HG02981 (cell line): Measurements from ENCODE around the gene USP12.
A peak's percentile ranks its signal among the peaks of the same experiment; 100 is the strongest.
"Not testable (repeated sequence)": the region's sequence is repeated elsewhere in the genome, so short reads cannot be mapped to it uniquely, and the experiment has no call there.

Experiments used
- ATAC-seq: cut with Tn5 transposase; IDR thresholded peaks from one replicate; pipeline ENCODE4 v1.9.1; 2021; ENCODE audit warnings: mild to moderate bottlenecking, moderate library complexity; ENCODE audit not compliant: unreplicated experiment

The USP12 gene, protein sequence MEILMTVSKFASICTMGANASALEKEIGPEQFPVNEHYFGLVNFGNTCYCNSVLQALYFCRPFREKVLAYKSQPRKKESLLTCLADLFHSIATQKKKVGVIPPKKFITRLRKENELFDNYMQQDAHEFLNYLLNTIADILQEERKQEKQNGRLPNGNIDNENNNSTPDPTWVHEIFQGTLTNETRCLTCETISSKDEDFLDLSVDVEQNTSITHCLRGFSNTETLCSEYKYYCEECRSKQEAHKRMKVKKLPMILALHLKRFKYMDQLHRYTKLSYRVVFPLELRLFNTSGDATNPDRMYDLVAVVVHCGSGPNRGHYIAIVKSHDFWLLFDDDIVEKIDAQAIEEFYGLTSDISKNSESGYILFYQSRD

DNA sequence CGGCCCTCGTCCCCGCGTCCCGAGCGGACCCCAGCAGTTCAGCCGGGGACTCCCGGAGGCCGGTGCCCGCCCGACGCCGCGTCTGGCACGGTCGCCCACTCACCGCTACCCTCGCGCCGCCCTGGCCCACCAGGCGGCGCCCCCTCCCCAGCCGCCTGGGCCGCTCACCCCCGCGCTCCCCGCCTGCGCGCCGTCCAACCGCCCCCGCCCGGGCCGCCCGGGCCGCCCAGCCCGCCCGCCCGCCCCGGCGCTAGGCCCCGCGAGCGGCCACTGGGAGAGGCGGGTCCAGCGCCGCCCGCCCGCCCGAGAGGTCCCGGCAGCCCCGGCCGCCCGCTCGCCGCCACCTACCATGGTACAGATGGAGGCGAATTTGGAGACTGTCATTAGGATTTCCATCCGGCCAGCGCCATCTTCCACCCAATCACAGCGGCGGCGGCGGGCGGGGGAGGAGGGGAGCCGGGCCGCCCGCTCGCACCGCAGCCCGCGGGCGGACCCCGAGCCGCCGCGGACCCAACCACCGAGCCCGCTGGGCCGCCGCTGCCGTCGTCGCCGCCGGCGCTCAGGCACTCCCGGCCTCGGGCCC lies at the start of gene USP12:
Gene USP12, minus strand, starts transcription at position 568 of the 583 bp plus-strand sequence. Its CDS starts 172 bp downstream, at position 396.
- ATAC-seq = peak; percentile 20

DNA sequence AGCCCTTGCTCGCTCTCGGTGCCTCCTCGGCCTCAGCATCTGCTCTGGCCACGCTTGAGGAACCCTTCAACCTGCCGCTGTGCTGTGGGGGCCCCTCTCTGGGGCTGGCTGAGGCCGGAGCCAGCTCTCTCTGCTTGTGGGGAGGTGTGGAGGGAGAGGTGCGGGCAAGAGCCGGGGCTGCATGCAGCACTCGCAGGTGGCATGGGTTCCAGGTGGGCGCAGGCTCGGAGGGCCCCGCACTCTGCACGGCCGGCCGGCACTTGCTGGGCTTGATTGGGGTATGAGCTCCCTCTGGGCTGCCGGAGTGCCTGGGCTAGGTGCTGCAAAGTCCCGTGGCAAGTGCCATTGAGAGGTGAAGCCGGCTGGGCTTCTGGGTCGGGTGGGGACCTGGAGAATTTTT lies 48.0 kb upstream of the USP12 start:
- no peak for ATAC-seq

DNA sequence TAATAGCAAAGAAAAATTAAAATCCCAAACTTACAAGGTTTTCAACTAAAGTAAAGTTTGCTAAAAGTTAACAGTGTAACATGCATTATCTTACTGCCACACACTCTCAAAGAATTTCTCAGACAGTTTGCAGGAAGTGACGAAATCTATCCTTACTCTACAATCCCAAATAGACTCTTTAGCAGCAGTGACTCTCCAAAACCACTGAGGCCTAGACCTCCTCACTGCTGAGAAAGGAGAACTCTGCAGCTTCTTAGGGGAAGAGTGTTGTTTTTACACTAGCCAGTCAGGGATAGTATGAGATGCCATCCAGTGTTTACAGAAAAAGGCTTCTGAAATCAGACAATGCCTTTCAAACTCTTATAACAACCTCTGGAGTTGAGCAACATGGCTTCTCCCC lies 47.2 kb upstream of the USP12 start:
- not testable (repeated sequence) for ATAC-seq

DNA sequence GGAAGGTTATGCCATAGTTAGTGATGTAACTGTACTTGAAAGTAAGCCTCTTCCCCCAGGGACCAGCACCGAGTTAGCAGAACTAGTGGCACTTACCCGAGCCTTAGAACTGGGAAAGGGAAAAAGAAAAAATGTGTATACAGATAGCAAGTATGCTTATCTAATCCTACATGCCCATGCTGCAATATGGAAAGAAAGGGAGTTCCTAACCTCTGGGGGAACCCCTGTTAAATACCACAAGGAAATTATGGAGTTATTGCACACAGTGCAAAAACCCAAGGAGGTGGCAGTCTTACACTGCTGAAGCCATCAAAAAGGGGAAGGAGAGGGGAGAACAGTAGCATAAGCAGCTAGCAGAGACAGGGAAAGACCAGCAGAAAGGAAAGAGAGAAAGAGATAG lies 46.2 kb upstream of the USP12 start:
- not testable (repeated sequence) for ATAC-seq

DNA sequence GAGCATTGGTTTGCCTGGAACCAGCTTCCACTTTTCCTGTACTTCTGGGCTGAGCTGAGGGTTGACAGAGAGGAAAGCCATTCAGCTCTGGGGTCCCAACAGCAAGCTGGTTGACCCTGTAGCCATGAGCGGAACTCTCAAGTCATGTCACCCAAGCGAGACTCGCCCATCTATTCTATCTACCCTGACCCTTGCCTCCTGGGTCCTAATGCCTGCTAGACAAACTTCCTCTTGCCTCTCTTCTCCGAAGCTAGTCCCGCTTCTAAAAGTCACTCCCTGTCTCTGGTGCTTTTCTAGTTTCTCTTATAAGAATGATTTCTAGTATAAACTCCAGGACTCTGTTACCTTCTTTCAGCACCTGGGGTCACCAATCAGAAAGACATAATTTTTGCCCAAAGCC lies 41.8 kb upstream of the USP12 start:
- ATAC-seq = not testable (repeated sequence)

DNA sequence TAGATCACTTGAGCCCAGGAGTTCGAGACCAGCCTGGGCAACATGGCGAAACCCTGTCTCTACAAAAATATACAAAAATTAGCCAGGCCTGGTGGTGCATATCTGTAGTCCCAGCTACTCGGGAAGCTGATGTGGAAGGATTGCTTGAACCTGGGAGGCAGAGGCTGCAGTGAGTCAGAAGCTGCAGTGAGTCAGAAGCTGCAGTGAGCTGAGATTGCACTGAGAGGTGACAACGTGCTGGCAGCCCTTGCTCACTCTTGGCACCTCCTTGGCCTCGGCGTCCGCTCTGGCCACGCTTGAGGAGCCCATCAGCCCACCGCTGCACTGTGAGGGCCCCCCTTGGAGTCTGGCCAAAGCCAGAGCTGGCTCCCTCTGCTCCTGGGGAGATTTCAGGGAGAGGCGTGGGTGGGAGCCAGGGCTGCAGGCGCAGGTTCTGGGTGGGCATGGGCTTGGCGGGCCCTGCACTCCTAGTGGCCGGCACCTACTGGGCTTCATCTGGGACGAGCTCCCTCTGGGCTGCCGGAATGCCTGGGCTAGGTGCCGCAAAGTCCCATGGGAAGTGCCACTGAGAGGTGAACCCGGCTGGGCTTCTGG lies 40.3 kb upstream of the USP12 start:
- no peak for ATAC-seq

DNA sequence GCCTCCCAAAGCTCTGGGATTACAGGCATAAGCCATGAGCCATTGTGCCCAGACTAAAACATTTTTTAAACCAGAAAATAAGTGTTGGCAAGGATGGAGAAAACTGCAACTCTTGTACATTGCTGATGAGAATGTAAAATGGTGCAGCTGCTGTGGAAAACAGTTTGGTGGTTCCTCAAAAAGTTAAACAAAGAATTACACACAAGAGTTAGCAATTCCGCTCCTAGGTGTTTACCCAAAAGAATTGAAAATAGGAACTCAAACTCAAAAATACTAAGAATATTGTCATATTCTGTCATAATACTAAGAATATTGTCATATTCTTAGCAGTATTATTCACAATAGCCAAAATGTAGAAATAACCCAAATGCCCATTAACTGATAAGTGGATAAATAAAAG lies 39.7 kb upstream of the USP12 start:
- no peak for ATAC-seq

DNA sequence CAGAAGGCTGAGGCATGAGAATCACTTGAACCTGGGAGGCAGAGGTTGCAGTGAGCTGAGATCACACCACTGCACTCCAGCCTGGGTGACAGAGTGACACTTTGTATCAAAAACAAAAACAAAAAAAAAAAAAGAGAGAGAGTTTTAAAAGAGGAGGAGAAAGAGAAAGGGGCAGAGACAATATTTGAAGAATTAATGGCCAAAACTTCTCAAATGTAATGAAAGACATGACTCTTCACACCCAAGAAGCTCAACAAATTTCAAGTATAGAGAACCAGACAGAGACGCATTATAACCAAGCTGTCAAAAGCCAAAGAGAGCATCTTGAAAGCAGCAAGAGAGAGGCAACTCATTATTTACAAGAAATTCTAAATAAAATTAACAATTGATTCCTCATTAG lies 36.9 kb upstream of the USP12 start:
- no peak for ATAC-seq

DNA sequence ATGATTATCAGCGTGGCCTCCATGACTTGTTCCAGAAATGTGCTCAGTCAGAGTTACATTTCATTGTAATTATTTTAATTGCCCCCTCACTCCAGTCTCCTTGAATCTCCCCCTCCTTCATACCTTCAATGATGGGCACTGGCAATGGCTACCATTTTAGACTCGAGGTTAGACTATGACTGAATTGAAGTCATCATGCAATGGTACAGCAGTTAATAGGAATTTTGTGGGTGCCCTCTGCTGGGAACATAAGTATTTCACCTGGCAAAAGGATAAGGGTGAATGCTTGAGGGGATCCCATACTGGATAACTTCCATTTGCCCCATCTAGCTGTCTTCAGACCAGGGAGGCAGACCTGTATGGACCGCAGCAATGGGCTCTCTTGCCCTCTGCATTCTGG lies 32.2 kb upstream of the USP12 start:
- ATAC-seq = no peak

DNA sequence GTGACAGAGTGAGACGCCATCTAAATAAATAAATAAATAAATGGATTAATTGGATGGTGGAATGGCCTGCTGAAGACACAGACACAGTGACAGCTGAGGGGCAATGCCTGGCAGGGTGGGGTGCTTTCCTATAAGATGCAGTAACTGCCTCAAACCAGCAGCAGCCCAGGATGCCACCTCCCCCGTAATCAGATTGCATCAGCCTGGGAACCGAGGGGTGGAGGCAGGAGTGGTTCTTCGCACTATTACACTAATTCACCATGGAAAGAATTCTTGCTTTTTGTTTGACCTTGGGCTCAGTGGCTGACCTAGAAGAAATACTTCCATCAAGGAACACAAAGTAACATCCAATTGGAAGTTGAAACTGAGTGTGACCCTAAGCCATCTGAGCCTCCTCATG lies 31.6 kb upstream of the USP12 start:
- ATAC-seq = no peak

DNA sequence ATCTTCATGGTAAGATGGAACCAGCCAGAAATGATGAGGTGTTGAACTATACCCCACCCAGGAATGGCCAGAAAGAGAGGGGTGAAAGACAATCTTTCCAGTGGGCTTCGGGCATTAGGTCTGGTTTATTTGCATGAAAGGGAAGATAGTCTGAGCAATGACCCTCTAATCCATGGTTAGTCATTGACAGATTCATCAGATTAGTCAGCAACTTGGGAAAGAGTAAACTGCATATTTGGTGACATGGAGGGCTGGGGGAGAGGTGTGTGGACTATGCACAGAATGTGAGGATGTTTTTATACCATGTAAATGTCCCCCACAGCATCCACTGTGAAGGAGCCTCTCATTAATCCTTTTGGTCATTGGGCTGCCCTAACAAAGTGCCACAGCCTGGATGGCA lies 30.1 kb upstream of the USP12 start:
- ATAC-seq = no peak

DNA sequence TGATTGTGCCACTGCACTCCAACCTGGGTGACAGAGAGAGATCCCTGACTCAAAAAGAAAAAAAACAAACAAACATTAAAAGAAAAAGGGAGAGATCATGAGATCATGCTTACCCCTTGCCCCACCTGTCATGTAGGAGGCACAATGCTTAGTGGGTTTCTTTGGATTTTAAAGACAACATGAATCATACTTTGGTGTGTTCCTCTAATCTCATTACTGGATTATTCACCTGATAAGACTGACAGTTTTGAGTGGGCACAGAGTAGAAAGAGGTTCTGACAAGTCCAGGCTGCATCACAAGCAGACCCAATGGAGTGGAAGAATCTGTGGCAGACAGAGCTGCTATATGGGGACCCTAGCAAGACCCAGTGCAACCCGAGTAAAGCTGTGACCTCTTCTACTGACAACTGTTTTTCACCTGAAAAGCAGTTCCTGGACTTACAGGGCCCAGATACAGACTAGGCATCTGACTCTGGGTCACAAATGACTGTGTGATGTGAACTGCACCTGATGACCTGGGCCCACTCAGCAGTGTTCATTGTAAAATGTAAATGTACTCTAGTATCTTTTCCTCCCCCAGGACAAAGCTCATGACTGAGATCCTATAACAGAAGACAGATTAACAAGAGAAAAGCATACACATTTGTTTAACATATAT lies 28.9 kb upstream of the USP12 start:
- ATAC-seq = no peak

DNA sequence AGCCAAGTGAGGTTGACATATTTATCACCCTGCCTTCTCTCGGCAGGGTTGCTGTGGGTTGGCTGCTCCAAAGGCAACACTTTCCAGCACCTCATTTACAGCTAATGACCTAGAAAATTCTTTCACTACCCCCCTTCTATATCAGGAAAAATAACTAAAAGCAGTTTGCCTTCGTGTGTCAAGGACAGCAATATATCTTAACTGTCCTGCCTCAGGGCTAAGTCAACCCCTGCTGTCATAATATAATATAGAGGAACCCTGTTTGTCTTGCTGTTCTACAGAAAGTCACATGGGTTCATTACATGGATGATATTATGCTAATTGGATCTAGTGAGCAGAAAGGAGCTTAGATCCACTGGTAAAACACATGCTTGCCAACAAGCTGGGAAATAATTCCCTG lies 28.1 kb upstream of the USP12 start:
- no peak for ATAC-seq

DNA sequence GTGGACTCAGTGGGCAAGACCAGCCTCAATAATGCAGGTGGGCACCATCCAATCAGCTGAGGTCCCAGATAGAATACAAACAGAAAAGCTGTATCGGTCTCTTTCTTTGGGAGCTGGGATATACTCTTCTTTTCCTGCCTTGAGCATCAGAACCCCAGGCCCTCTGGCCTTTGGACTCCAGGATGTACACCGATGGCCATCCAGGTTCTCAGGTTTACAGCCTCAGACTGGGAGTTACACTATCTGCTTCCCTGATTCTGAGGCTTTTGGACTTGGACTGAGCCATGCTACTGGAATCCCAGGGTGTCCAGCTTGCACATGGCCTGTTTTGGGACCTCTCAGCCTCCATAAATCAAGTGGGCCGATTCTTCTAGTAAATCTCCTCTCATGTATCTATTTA lies 27.6 kb upstream of the USP12 start:
- ATAC-seq = no peak

DNA sequence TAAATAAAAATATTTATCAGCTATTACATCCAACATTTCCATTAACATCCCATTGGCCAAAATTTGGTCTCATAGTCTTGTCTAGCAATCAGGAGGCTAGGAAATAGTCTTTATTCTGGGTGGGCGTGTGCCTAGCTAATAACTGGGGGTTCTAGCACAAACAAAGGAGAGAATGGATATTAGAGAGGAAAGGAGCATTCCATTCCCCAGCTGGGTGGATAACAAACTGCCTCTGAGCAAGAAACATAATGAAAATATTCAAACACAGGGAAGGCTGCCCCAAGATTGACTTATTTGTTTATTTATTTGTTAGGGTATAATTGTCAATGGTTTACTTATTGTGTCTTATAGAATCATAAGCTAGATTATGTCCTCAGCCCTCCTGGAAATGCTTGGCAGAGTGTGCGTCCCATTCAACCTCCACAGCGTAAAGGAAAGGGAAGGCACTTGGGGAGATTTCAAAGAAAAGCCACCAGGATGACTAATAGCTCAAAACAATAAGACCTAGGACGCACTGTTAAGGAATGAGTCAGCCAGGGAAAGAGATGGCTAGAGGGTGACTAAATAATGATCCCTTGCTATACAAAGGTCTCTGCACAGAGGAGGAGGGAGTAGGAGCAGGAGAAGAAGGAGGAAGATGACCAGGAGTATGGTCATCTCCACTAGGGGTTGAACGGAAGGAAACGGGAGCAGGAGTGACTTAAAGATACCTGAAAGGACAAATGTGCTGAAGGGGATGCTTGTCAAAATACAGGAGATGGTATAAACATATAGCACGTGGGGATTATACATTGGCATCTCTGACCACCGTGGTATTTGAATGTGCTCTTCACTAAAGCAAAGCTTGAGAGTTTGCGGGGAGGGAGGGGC lies 23.5 kb upstream of the USP12 start:
- no peak for ATAC-seq

DNA sequence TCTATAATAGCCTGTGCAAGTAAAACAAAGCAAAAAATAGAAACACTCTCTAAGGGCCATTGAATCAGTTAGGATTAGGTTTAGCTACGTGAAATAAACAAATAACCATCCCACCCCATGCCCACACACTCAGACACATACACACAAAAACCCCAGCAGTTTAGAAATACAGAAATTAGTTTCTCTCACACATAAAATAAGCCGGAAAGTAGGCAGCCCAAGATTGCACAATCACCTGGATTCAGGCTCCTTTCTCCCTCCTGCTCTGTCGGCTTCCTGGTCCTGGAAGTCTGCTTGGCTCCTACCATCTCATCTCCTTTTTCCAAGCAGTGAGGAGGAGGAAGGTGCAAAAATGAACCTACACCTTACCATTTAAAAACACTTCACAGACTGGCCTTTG lies 22.6 kb upstream of the USP12 start:
- ATAC-seq = no peak

DNA sequence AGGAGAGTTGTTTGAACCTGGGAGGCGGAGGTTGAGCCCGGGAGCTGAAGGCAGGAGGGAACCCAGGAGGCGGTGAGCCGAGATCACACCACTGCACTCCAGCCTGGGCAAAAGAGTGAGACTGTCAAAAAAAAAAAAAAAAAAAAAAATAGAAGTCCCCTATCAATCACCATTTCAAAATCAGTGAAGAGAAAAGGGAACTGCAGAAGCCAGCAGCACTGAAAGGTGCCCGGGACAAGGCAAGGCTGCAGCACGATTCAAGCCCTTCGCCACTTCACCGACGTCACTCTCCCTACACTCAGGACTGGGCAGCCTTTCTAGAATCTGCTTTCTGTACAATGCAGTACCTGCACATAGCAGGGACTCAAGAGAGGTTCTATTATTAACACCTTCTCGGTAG lies 21.9 kb upstream of the USP12 start:
- no peak for ATAC-seq

DNA sequence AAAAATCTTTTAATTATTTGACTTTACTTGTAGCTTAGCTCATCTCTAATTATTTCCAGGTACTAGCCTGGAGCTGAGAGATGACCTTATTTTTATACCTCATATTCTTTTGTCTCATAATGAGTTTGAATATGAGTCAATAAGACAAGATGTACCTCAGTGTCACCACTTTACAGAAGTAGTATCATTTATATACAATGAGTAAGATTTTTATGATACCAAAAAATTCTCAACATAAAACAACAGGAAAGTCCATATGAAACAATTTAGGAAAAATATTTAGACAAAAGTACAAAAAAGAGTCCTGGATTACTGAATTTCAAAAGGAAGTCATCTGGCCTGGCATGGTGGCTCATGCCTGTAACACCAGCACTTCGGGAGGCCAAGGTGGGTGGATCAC lies 21.4 kb upstream of the USP12 start:
- no peak for ATAC-seq

DNA sequence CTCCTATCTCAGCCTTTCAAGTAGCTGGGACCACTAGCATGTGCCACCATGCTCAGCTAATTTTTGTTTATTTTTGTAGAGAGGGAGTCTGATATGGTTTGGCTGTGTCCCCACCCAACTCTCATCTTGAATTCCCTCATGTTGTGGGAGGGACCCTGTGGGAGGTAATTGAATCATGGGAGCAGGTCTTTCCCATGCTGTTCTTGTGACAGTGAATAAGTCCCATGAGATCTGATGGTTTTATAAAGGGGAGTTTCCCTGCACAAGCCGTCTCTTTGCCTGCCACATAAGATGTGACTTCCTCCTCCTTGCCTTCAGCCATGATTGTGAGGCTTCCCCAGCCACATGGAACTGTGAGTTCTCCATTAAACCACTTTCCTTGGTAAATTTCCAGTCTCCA lies 20.8 kb upstream of the USP12 start:
- ATAC-seq = not testable (repeated sequence)

DNA sequence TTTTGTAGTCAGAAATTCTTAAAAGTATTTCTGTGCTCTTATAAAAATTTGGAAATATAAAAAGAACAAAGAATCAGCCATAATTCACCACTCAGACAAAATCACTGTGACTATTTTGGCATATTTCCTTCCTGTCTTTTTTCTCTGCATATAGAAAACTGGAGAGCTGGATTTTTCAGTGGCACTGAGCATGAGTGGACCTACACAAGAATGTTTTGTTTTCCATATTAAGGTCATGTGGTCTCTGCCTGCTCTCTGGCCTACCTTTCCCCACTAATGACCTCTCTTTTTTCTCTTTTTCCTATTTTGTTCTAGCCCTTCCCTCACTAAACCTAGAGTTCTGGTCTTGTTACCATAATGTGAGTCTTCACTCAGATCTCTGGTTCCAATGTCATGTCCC lies 17.6 kb upstream of the USP12 start:
- ATAC-seq = no peak

DNA sequence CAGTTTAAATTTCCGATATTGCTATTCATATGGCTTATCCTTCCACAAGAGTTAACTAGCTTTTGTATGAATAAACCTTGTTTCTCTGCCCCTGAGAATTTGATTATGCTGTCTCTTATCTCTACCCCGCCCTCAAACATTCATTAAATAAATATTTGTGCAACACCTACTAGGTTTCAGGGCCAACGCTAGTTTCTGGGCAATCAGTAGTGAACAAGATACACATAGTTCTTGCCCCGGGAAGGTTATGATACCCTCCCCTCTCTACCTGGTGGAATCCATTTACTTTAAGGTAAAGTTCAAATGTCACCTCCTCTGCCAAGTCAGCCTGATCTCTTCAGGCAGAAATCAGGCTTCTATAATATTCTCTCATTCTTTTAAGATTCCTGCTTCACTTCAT lies 16.6 kb upstream of the USP12 start:
- ATAC-seq = no peak
